ENCODE measurements around the gene GABRR1.

GRCh38 chr6:89208551-89208950 lies 8.6 kb downstream of the GABRR1 start:
- TF ChIP-seq, protein P1, sequence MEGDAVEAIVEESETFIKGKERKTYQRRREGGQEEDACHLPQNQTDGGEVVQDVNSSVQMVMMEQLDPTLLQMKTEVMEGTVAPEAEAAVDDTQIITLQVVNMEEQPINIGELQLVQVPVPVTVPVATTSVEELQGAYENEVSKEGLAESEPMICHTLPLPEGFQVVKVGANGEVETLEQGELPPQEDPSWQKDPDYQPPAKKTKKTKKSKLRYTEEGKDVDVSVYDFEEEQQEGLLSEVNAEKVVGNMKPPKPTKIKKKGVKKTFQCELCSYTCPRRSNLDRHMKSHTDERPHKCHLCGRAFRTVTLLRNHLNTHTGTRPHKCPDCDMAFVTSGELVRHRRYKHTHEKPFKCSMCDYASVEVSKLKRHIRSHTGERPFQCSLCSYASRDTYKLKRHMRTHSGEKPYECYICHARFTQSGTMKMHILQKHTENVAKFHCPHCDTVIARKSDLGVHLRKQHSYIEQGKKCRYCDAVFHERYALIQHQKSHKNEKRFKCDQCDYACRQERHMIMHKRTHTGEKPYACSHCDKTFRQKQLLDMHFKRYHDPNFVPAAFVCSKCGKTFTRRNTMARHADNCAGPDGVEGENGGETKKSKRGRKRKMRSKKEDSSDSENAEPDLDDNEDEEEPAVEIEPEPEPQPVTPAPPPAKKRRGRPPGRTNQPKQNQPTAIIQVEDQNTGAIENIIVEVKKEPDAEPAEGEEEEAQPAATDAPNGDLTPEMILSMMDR (IDR thresholded peaks at IDR 0.05), result no peak
- TF ChIP-seq POLR2AphosphoS5 (IDR thresholded peaks at IDR 0.05) (no peak), EP300 (IDR thresholded peaks at IDR 0.05; ENCODE audit: low read depth) (no peak)
